Stimulated activated naive CD8-positive, alpha-beta T cell treated with anti-CD3 and anti-CD28 coated beads, Interleukin-15, Interleukin-2, amounts not matched to agents 100 ng/mL and 50 ng/mL, for 24 hours (primary cell): ENCODE measurements around the gene GDF11.
"Not testable (repeated sequence)": the region's sequence is repeated elsewhere in the genome, so short reads cannot be mapped to it uniquely, and the experiment has no call there.

ENCODE experiments used
- H3K27ac Mint-ChIP-seq: one replicate; pipeline ENCODE4 v1.8.0; 2021; ENCODE audit warnings: mild to moderate bottlenecking, mixed read lengths
- H3K27me3 Mint-ChIP-seq: one replicate; pipeline ENCODE4 v1.8.0; 2021; ENCODE audit warnings: mixed read lengths
- H3K36me3 Mint-ChIP-seq: one replicate; pipeline ENCODE4 v1.8.0; 2021; ENCODE audit warnings: low read depth, mixed read lengths
- H3K4me1 Mint-ChIP-seq: one replicate; pipeline ENCODE4 v1.8.0; 2021; ENCODE audit warnings: low read depth, mixed read lengths
- H3K4me3 Mint-ChIP-seq: one replicate; pipeline ENCODE4 v1.8.0; 2021; ENCODE audit warnings: mild to moderate bottlenecking, mixed read lengths
- H3K9me3 Mint-ChIP-seq: one replicate; pipeline ENCODE4 v1.8.0; 2021; ENCODE audit warnings: mixed read lengths

GDF11 gene

GRCh38 chr12:55738123-55739024 is 4.5 kb upstream of the GDF11 start:
- Mint-ChIP-seq H3K27me3 (no peaks in the 10 kb centered on the region), H3K4me1 (peaks cover 30% of the 10 kb centered on the region), H3K4me3 (peak overlapping the region; percentile 82), H3K27ac (peak overlapping the region; percentile 81), H3K9me3 (no peaks in the 10 kb centered on the region), H3K36me3 (no peaks in the 10 kb centered on the region)

GRCh38 chr12:55739025-55739378 is 3.9 kb upstream of the GDF11 start:
- Mint-ChIP-seq H3K9me3 (no peaks in the 10 kb centered on the region), H3K4me1 (peaks cover 34% of the 10 kb centered on the region), H3K27ac (no peak overlapping the region), H3K4me3 (peak overlapping the region; percentile 82), H3K36me3 (no peaks in the 10 kb centered on the region), H3K27me3 (no peaks in the 10 kb centered on the region)

- peak overlapping the region; percentile 80 for H3K4me3 Mint-ChIP-seq
- no peaks in the 10 kb centered on the region for H3K9me3 Mint-ChIP-seq
- H3K27ac Mint-ChIP-seq = peak overlapping the region; percentile 76
- H3K4me1 Mint-ChIP-seq = peaks cover 52% of the 10 kb centered on the region
- no peaks in the 10 kb centered on the region for H3K36me3 Mint-ChIP-seq
- H3K27me3 Mint-ChIP-seq = no peaks in the 10 kb centered on the region
These were observed 816 bp upstream of the GDF11 start for GRCh38 chr12:55741931-55742680.

GRCh38 chr12:55743406-55744339 is 751 bp downstream of the GDF11 start:
- peaks cover 38% of the 10 kb centered on the region for H3K4me1 Mint-ChIP-seq
- H3K4me3 Mint-ChIP-seq = peak overlapping the region; percentile 88
- no peaks in the 10 kb centered on the region for H3K9me3 Mint-ChIP-seq
- no peaks in the 10 kb centered on the region for H3K36me3 Mint-ChIP-seq
- no peaks in the 10 kb centered on the region for H3K27me3 Mint-ChIP-seq
- peak overlapping the region; percentile 54 for H3K27ac Mint-ChIP-seq

GRCh38 chr12:55744340-55745030 is 1.6 kb downstream of the GDF11 start:
- Mint-ChIP-seq H3K4me1 (peaks cover 38% of the 10 kb centered on the region), H3K9me3 (no peaks in the 10 kb centered on the region), H3K27me3 (no peaks in the 10 kb centered on the region), H3K4me3 (peak overlapping the region; percentile 88), H3K36me3 (no peaks in the 10 kb centered on the region), H3K27ac (no peak overlapping the region)

- peaks cover 38% of the 10 kb centered on the region for H3K4me1 Mint-ChIP-seq
- H3K36me3 Mint-ChIP-seq = peaks cover 4% of the 10 kb centered on the region
- H3K4me3 Mint-ChIP-seq = no peak overlapping the region
- no peaks in the 10 kb centered on the region for H3K27me3 Mint-ChIP-seq
- H3K9me3 Mint-ChIP-seq = no peaks in the 10 kb centered on the region
- H3K27ac Mint-ChIP-seq = no peak overlapping the region
These were observed 2.6 kb downstream of the GDF11 start for GRCh38 chr12:55745361-55746173.

- Mint-ChIP-seq H3K4me3 (no peak overlapping the region), H3K4me1 (peaks cover 35% of the 10 kb centered on the region), H3K27ac (no peak overlapping the region), H3K9me3 (no peaks in the 10 kb centered on the region), H3K36me3 (peaks cover 8% of the 10 kb centered on the region), H3K27me3 (no peaks in the 10 kb centered on the region)
These were observed 3.4 kb downstream of the GDF11 start for GRCh38 chr12:55746174-55746912.

- Mint-ChIP-seq H3K36me3 (peaks cover 8% of the 10 kb centered on the region), H3K4me1 (peaks cover 34% of the 10 kb centered on the region), H3K27ac (no peak overlapping the region), H3K27me3 (no peaks in the 10 kb centered on the region), H3K4me3 (no peak overlapping the region), H3K9me3 (no peaks in the 10 kb centered on the region)
These were observed 4.0 kb downstream of the GDF11 start for GRCh38 chr12:55746913-55747231.

GRCh38 chr12:55748230-55748993 is 5.5 kb downstream of the GDF11 start:
- Mint-ChIP-seq H3K27me3 (no peaks in the 10 kb centered on the region), H3K9me3 (no peaks in the 10 kb centered on the region), H3K4me3 (no peak overlapping the region)

GRCh38 chr12:55755246-55755645 is 12.3 kb downstream of the GDF11 start:
- H3K4me3 Mint-ChIP-seq = no peak overlapping the region
- H3K36me3 Mint-ChIP-seq = peaks cover 58% of the 10 kb centered on the region
- peak overlapping the region; percentile 5 for H3K27ac Mint-ChIP-seq
- no peaks in the 10 kb centered on the region for H3K9me3 Mint-ChIP-seq
- no peaks in the 10 kb centered on the region for H3K27me3 Mint-ChIP-seq
- peaks cover 7% of the 10 kb centered on the region for H3K4me1 Mint-ChIP-seq

More at GRCh38 chr12:55748230-55748993, 5.5 kb downstream of the GDF11 start:
- peaks cover 18% of the 10 kb centered on the region for H3K36me3 Mint-ChIP-seq
- H3K27ac Mint-ChIP-seq = no peak overlapping the region
- peaks cover 24% of the 10 kb centered on the region for H3K4me1 Mint-ChIP-seq

- Mint-ChIP-seq H3K36me3 (peaks cover 64% of the 10 kb centered on the region), H3K4me3 (no peak overlapping the region), H3K9me3 (no peaks in the 10 kb centered on the region), H3K27ac (no peak overlapping the region), H3K27me3 (no peaks in the 10 kb centered on the region), H3K4me1 (peaks cover 21% of the 10 kb centered on the region)
These were observed 14.8 kb downstream of the GDF11 start for GRCh38 chr12:55757701-55758100.

- H3K27ac Mint-ChIP-seq, H3K27me3 Mint-ChIP-seq, H3K9me3 Mint-ChIP-seq, H3K4me3 Mint-ChIP-seq: not testable (repeated sequence)
- Mint-ChIP-seq H3K4me1 (peaks cover 21% of the 10 kb centered on the region), H3K36me3 (peaks cover 58% of the 10 kb centered on the region)
These were observed 15.7 kb downstream of the GDF11 start for GRCh38 chr12:55758575-55758974.
